ENCODE results near the gene ZC3H4.

- TF ChIP-seq CTCF (conservative IDR thresholded peaks at IDR 0.05; ENCODE audit: low read depth in 2 of 2) (no peak), STAT1 (IDR thresholded peaks at IDR 0.05; ENCODE audit: unreplicated experiment) (no peak), EZH2 (IDR thresholded peaks at IDR 0.05; ENCODE audit: low read depth, unreplicated experiment) (no peak), CREB1 (CRISPR knock-in tag; IDR thresholded peaks at IDR 0.05; ENCODE audit: low read depth) (no peak), POLR2AphosphoS5 (IDR thresholded peaks at IDR 0.05; ENCODE audit: low read depth) (no peak), ZNF331 (CRISPR knock-in tag; IDR thresholded peaks at IDR 0.05; ENCODE audit: low read depth) (no peak), REST (IDR thresholded peaks at IDR 0.05; ENCODE audit: unreplicated experiment) (no peak)
Observed at GRCh38 chr19:47089767-47090350, 23.7 kb downstream of the ZC3H4 start.
